Measurements from ENCODE around the gene ABHD17C.

GRCh38 chr15:80709542-80709941 lies 14.4 kb downstream of the ABHD17C start:
- TF ChIP-seq POLR2A (IDR thresholded peaks at IDR 0.05; ENCODE audit: low read depth, low read length) (no peak), POLR2AphosphoS5 (IDR thresholded peaks at IDR 0.05; ENCODE audit: low read depth, low read length) (no peak), TAF1 (IDR thresholded peaks at IDR 0.05; ENCODE audit: borderline replicate concordance, low read depth, low read length) (no peak)
